ENCODE measurements around the gene LRRC7. TPM values are rescaled to one million over a fixed set of nuclear protein-coding genes. Genes with fewer than 3 reads are reported as not detected.

Gene LRRC7
- total and polyA plus RNA-seq, 2 donors (not counting 1 experiment from before 2014, with no cell fraction given): 0.03 TPM; not detected in 1

GRCh38 chr1:69523032-69523431 lies 44.7 kb upstream of the LRRC7 start:
- H3K4me3 ChIP-seq (replicated peaks in 1 of 4; ENCODE audit: control extremely low read depth in 1 of 4, insufficient read depth in 1 of 4, low read depth in 3 of 4, low read length in 4 of 4): no peak overlapping the region
- no peak overlapping the region for H2AFZ ChIP-seq (ENCODE audit: low read length)
- no peaks in the 10 kb centered on the region for H3K27me3 ChIP-seq (ENCODE audit: control insufficient read depth, insufficient read depth, low read length)
- no peaks in the 10 kb centered on the region for H3K79me2 ChIP-seq (ENCODE audit: control insufficient read depth, insufficient read depth, low read length)
- no peaks in the 10 kb centered on the region for H4K20me1 ChIP-seq (ENCODE audit: control insufficient read depth, extremely low read depth, insufficient read depth, low read length)
- peak; percentile 93 to 94 for DNase-seq (ENCODE audit: low read depth in 2 of 2)
- TF ChIP-seq CTCF (conservative IDR thresholded peaks at IDR 0.05 in 1 of 2, IDR thresholded peaks at IDR 0.05 in 1 of 2; ENCODE audit: low read depth in 1 of 2, low read length in 2 of 2): no peak
- H3K9me3 ChIP-seq (ENCODE audit: control insufficient read depth, insufficient read depth, low read depth, low read length): no peaks in the 10 kb centered on the region
- peaks cover 2% of the 10 kb centered on the region for H3K4me1 ChIP-seq (ENCODE audit: control insufficient read depth, extremely low read depth, insufficient read depth, low read length)
- no peak overlapping the region for H3K27ac ChIP-seq (ENCODE audit: insufficient read depth, low read length)
- H3K36me3 ChIP-seq (ENCODE audit: control insufficient read depth, insufficient read depth, low read length): no peaks in the 10 kb centered on the region
- no peak overlapping the region for H3K4me2 ChIP-seq (ENCODE audit: extremely low read depth, insufficient read depth, low read length)
- H3K9ac ChIP-seq (ENCODE audit: insufficient read depth, low read length): no peak overlapping the region

- Histone ChIP-seq H3K4me3 (replicated peaks in 1 of 4; ENCODE audit: control extremely low read depth in 1 of 4, insufficient read depth in 1 of 4, low read depth in 3 of 4, low read length in 4 of 4) (no peak overlapping the region), H3K27me3 (ENCODE audit: control insufficient read depth, insufficient read depth, low read length) (no peaks in the 10 kb centered on the region), H3K36me3 (ENCODE audit: control insufficient read depth, insufficient read depth, low read length) (no peaks in the 10 kb centered on the region), H4K20me1 (ENCODE audit: control insufficient read depth, extremely low read depth, insufficient read depth, low read length) (no peaks in the 10 kb centered on the region), H3K4me2 (ENCODE audit: extremely low read depth, insufficient read depth, low read length) (no peak overlapping the region), H3K9me3 (ENCODE audit: control insufficient read depth, insufficient read depth, low read depth, low read length) (no peaks in the 10 kb centered on the region), H3K9ac (ENCODE audit: insufficient read depth, low read length) (no peak overlapping the region), H3K79me2 (ENCODE audit: control insufficient read depth, insufficient read depth, low read length) (no peaks in the 10 kb centered on the region), H3K4me1 (ENCODE audit: control insufficient read depth, extremely low read depth, insufficient read depth, low read length) (peaks cover 2% of the 10 kb centered on the region), H2AFZ (ENCODE audit: low read length) (no peak overlapping the region), H3K27ac (ENCODE audit: insufficient read depth, low read length) (no peak overlapping the region)
- DNase-seq (ENCODE audit: low read depth in 2 of 2): peak in 1 of 2 donors; percentile 30
- no peak for TF ChIP-seq CTCF (conservative IDR thresholded peaks at IDR 0.05 in 1 of 2, IDR thresholded peaks at IDR 0.05 in 1 of 2; ENCODE audit: low read depth in 1 of 2, low read length in 2 of 2)
- TF ChIP-seq EZH2 (IDR thresholded peaks at IDR 0.05; ENCODE audit: low read length, missing control alignments): no peak
These were observed 44.3 kb upstream of the LRRC7 start for GRCh38 chr1:69523461-69523860.

GRCh38 chr1:69524015-69524414 lies 43.7 kb upstream of the LRRC7 start:
- peak; percentile 31 to 79 for DNase-seq (ENCODE audit: low read depth in 2 of 2)
- H3K36me3 ChIP-seq (ENCODE audit: control insufficient read depth, insufficient read depth, low read length): no peaks in the 10 kb centered on the region

More at GRCh38 chr1:69524015-69524414, 43.7 kb upstream of the LRRC7 start:
- Histone ChIP-seq H3K4me3 (replicated peaks in 1 of 4; ENCODE audit: control extremely low read depth in 1 of 4, insufficient read depth in 1 of 4, low read depth in 3 of 4, low read length in 4 of 4) (no peak overlapping the region), H3K9ac (ENCODE audit: insufficient read depth, low read length) (no peak overlapping the region), H3K27ac (ENCODE audit: insufficient read depth, low read length) (no peak overlapping the region), H3K79me2 (ENCODE audit: control insufficient read depth, insufficient read depth, low read length) (no peaks in the 10 kb centered on the region), H3K9me3 (ENCODE audit: control insufficient read depth, insufficient read depth, low read depth, low read length) (no peaks in the 10 kb centered on the region), H2AFZ (ENCODE audit: low read length) (no peak overlapping the region), H3K27me3 (ENCODE audit: control insufficient read depth, insufficient read depth, low read length) (no peaks in the 10 kb centered on the region), H3K4me2 (ENCODE audit: extremely low read depth, insufficient read depth, low read length) (no peak overlapping the region), H3K4me1 (ENCODE audit: control insufficient read depth, extremely low read depth, insufficient read depth, low read length) (peaks cover 2% of the 10 kb centered on the region), H4K20me1 (ENCODE audit: control insufficient read depth, extremely low read depth, insufficient read depth, low read length) (no peaks in the 10 kb centered on the region)
- no peak for TF ChIP-seq CTCF (conservative IDR thresholded peaks at IDR 0.05 in 1 of 2, IDR thresholded peaks at IDR 0.05 in 1 of 2; ENCODE audit: low read depth in 1 of 2, low read length in 2 of 2)
- TF ChIP-seq EZH2 (IDR thresholded peaks at IDR 0.05; ENCODE audit: low read length, missing control alignments): no peak

Measured in fibroblast of lung (primary cell).